Lower leg skin (tissue), 3 donors: ENCODE data around the gene CBFA2T3.

Source experiments
- CTCF ChIP-seq, 3 donors: fragments of 450-650 bp; IDR thresholded peaks; one replicate each; pipeline ENCODE4 v1.5.1; 2016; ENCODE audit warnings: antibody characterized with exemption in 3 of 3, mild to moderate bottlenecking in 3 of 3, moderate library complexity in 2 of 3
- POLR2A ChIP-seq, 2 donors: fragments of 450-650 bp; IDR thresholded peaks; one replicate each; pipeline ENCODE4 v1.6.1; 2016 to 2017; ENCODE audit warnings: antibody characterized with exemption in 2 of 2, mild to moderate bottlenecking in 1 of 2, moderate library complexity in 1 of 2

GRCh38 chr16:89006036-89006752, 29.2 kb upstream of the CBFA2T3 start:
- TF ChIP-seq CTCF (IDR thresholded peaks at IDR 0.05) (no peak), POLR2A (IDR thresholded peaks at IDR 0.05) (no peak)
